ENCODE results near the gene CALN1.
A peak's percentile ranks its signal among the peaks of the same experiment; 100 is the strongest.

Gene CALN1

DNA sequence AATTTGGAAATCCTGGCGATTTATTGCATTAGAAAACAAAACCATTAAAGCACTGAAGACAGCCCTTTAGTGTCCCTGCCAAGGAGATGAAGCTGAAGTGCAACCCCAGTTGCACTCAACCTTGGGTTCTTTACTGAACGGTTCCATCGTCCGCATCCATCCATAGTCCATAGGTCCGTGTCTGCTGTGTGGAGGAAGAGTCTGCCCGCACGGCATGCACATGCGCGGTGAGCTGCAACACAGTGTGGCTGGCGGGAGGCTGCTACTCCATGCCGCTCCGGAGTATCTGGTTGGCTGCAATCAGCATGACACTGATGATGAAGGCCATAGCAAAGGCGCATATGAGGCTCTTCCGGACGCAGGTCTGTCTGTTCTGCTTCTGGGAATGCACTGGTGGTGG is 624.6 kb downstream of the CALN1 start:
- Histone ChIP-seq H3K36me3 (ENCODE audit: insufficient read depth, insufficient read length, low read length) (no peaks in the 10 kb centered on the region), H3K27me3 (ENCODE audit: insufficient read depth, insufficient read length) (peaks cover 6% of the 10 kb centered on the region), H3K9me3 (ENCODE audit: insufficient read depth, low read length) (peaks cover 22% of the 10 kb centered on the region), H3K4me3 (ENCODE audit: insufficient read length, low read depth) (no peak overlapping the region), H3K4me1 (ENCODE audit: insufficient read depth, insufficient read length) (peaks cover 8% of the 10 kb centered on the region), H3K9ac (ENCODE audit: insufficient read length, low read depth) (no peak overlapping the region)
- DNase-seq (ENCODE audit: low read depth, low spot score): no peak
- TF ChIP-seq YY1 (IDR thresholded peaks at IDR 0.05; ENCODE audit: insufficient read depth, insufficient read length): no peak
- no peak for TF ChIP-seq SUZ12 (IDR thresholded peaks at IDR 0.05; ENCODE audit: extremely low read depth, insufficient read depth, insufficient read length)
- TF ChIP-seq ZNF274 (IDR thresholded peaks at IDR 0.05; ENCODE audit: low read depth, low read length): no peak

- DNase-seq (ENCODE audit: low read depth, low spot score): no peak
- H3K27me3 ChIP-seq (ENCODE audit: insufficient read depth, insufficient read length): peaks cover 26% of the 10 kb centered on the region
- peaks cover 27% of the 10 kb centered on the region for H3K9me3 ChIP-seq (ENCODE audit: insufficient read depth, low read length)
- H3K4me1 ChIP-seq (ENCODE audit: insufficient read depth, insufficient read length): peaks cover 12% of the 10 kb centered on the region
- no peak overlapping the region for H3K4me3 ChIP-seq (ENCODE audit: insufficient read length, low read depth)
- H3K9ac ChIP-seq (ENCODE audit: insufficient read length, low read depth): no peak overlapping the region
- no peak for TF ChIP-seq SUZ12 (IDR thresholded peaks at IDR 0.05; ENCODE audit: extremely low read depth, insufficient read depth, insufficient read length)
- no peak for TF ChIP-seq YY1 (IDR thresholded peaks at IDR 0.05; ENCODE audit: insufficient read depth, insufficient read length)
- TF ChIP-seq ZNF274 (IDR thresholded peaks at IDR 0.05; ENCODE audit: low read depth, low read length): no peak
- no peaks in the 10 kb centered on the region for H3K36me3 ChIP-seq (ENCODE audit: insufficient read depth, insufficient read length, low read length)
Measured at GRCh38 chr7:71785216-71785615, 626.9 kb downstream of the CALN1 start.

DNA sequence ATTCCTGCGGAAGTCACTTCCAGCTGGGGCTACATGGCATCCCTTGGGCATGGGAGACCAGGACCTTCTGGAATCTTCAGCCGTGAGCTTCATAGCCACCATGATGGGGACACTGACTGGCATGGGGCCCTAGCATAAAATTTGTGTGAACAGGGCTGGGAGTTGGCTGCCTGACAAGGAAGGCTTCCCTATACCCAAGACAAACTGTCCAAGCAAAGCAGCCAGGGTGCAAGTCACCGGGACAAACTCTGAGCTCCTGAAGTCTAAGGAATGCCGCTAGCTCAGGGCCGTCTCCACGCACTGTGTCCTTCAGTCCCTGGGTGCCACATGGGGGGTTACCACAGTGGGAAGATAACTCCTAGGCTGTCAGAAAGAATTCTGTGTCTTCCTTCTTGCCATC is 627.4 kb downstream of the CALN1 start:
- Histone ChIP-seq H3K9me3 (ENCODE audit: insufficient read depth, low read length) (peaks cover 27% of the 10 kb centered on the region), H3K36me3 (ENCODE audit: insufficient read depth, insufficient read length, low read length) (no peaks in the 10 kb centered on the region), H3K4me1 (ENCODE audit: insufficient read depth, insufficient read length) (peaks cover 12% of the 10 kb centered on the region), H3K9ac (ENCODE audit: insufficient read length, low read depth) (no peak overlapping the region), H3K27me3 (ENCODE audit: insufficient read depth, insufficient read length) (peaks cover 27% of the 10 kb centered on the region), H3K4me3 (ENCODE audit: insufficient read length, low read depth) (no peak overlapping the region)
- DNase-seq (ENCODE audit: low read depth, low spot score): no peak
- TF ChIP-seq SUZ12 (IDR thresholded peaks at IDR 0.05; ENCODE audit: extremely low read depth, insufficient read depth, insufficient read length) (no peak), ZNF274 (IDR thresholded peaks at IDR 0.05; ENCODE audit: low read depth, low read length) (no peak), YY1 (IDR thresholded peaks at IDR 0.05; ENCODE audit: insufficient read depth, insufficient read length) (no peak)

DNA sequence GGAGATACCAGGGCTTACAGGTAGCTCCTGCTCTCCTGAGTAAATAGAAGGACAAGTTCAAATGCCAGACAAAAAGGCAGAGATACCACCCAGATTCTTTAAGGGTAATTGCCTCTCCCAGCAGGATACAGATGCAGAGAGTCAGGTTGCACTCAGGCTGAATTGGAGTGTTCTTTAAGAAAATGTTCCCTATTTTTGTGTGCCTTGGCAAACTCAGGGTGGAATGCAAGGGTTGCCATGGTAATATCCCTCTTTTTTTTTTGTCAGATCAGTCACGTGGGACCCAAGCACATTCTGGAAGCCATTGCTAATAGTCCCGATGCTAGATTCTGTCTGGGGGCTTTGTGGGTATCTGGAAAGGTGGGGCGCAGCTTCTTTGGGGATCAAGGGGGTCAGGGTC is 628.0 kb downstream of the CALN1 start:
- peaks cover 27% of the 10 kb centered on the region for H3K9me3 ChIP-seq (ENCODE audit: insufficient read depth, low read length)

GRCh38 chr7:71783779-71784178 is 628.4 kb downstream of the CALN1 start:
- Histone ChIP-seq H3K27me3 (ENCODE audit: insufficient read depth, insufficient read length) (peaks cover 37% of the 10 kb centered on the region), H3K9ac (ENCODE audit: insufficient read length, low read depth) (no peak overlapping the region), H3K4me3 (ENCODE audit: insufficient read length, low read depth) (no peak overlapping the region), H3K36me3 (ENCODE audit: insufficient read depth, insufficient read length, low read length) (no peaks in the 10 kb centered on the region), H3K9me3 (ENCODE audit: insufficient read depth, low read length) (peaks cover 27% of the 10 kb centered on the region), H3K4me1 (ENCODE audit: insufficient read depth, insufficient read length) (peaks cover 12% of the 10 kb centered on the region)
- DNase-seq (ENCODE audit: low read depth, low spot score): no peak
- TF ChIP-seq SUZ12 (IDR thresholded peaks at IDR 0.05; ENCODE audit: extremely low read depth, insufficient read depth, insufficient read length): no peak
- TF ChIP-seq YY1 (IDR thresholded peaks at IDR 0.05; ENCODE audit: insufficient read depth, insufficient read length): no peak
- TF ChIP-seq ZNF274 (IDR thresholded peaks at IDR 0.05; ENCODE audit: low read depth, low read length): no peak

More for the DNA sequence above, 628.0 kb downstream of the CALN1 start:
- H3K9ac ChIP-seq (ENCODE audit: insufficient read length, low read depth): no peak overlapping the region
- peaks cover 33% of the 10 kb centered on the region for H3K27me3 ChIP-seq (ENCODE audit: insufficient read depth, insufficient read length)
- no peaks in the 10 kb centered on the region for H3K36me3 ChIP-seq (ENCODE audit: insufficient read depth, insufficient read length, low read length)
- H3K4me3 ChIP-seq (ENCODE audit: insufficient read length, low read depth): no peak overlapping the region
- peak; percentile 61 for DNase-seq (ENCODE audit: low read depth, low spot score)
- TF ChIP-seq YY1 (IDR thresholded peaks at IDR 0.05; ENCODE audit: insufficient read depth, insufficient read length): no peak
- peaks cover 12% of the 10 kb centered on the region for H3K4me1 ChIP-seq (ENCODE audit: insufficient read depth, insufficient read length)

DNA sequence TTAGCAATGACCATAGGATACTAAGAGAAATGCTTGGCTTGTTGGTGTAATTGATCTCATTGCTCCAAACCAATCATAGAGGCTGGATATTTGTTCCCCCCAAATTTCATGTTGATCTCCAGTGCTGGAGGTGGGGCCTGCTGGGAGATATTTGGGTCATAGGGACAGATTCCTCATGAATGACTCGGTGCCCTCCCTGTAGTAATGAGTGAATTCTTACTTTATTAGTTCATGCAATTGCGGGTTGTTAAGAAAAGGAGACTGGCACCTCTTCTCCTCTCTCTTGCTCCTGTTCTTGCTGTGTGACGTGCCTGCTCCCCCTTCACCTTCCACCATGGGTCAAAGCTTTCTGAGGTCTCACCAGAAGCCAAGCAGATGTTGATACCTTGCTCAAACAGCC is 630.1 kb downstream of the CALN1 start:
- H3K4me1 ChIP-seq (ENCODE audit: insufficient read depth, insufficient read length): peaks cover 12% of the 10 kb centered on the region
- H3K4me3 ChIP-seq (ENCODE audit: insufficient read length, low read depth): no peak overlapping the region
- DNase-seq (ENCODE audit: low read depth, low spot score): no peak
- H3K9ac ChIP-seq (ENCODE audit: insufficient read length, low read depth): no peak overlapping the region
- no peak for TF ChIP-seq SUZ12 (IDR thresholded peaks at IDR 0.05; ENCODE audit: extremely low read depth, insufficient read depth, insufficient read length)
- no peak for TF ChIP-seq YY1 (IDR thresholded peaks at IDR 0.05; ENCODE audit: insufficient read depth, insufficient read length)
- no peak for TF ChIP-seq ZNF274 (IDR thresholded peaks at IDR 0.05; ENCODE audit: low read depth, low read length)
- H3K27me3 ChIP-seq (ENCODE audit: insufficient read depth, insufficient read length): peaks cover 50% of the 10 kb centered on the region
- H3K36me3 ChIP-seq (ENCODE audit: insufficient read depth, insufficient read length, low read length): no peaks in the 10 kb centered on the region
- H3K9me3 ChIP-seq (ENCODE audit: insufficient read depth, low read length): peaks cover 13% of the 10 kb centered on the region

- Histone ChIP-seq H3K4me3 (ENCODE audit: insufficient read length, low read depth) (no peak overlapping the region), H3K9me3 (ENCODE audit: insufficient read depth, low read length) (peaks cover 5% of the 10 kb centered on the region; the same call in 1 of the 2 replicates), H3K4me1 (ENCODE audit: insufficient read depth, insufficient read length) (peaks cover 12% of the 10 kb centered on the region), H3K9ac (ENCODE audit: insufficient read length, low read depth) (no peak overlapping the region), H3K36me3 (ENCODE audit: insufficient read depth, insufficient read length, low read length) (no peaks in the 10 kb centered on the region), H3K27me3 (ENCODE audit: insufficient read depth, insufficient read length) (peaks cover 50% of the 10 kb centered on the region)
- no peak for TF ChIP-seq YY1 (IDR thresholded peaks at IDR 0.05; ENCODE audit: insufficient read depth, insufficient read length)
- no peak for TF ChIP-seq SUZ12 (IDR thresholded peaks at IDR 0.05; ENCODE audit: extremely low read depth, insufficient read depth, insufficient read length)
- no peak for TF ChIP-seq ZNF274 (IDR thresholded peaks at IDR 0.05; ENCODE audit: low read depth, low read length)
- peak; percentile 46 for DNase-seq (ENCODE audit: low read depth, low spot score)
Measured at GRCh38 chr7:71780282-71780681, 631.9 kb downstream of the CALN1 start.

DNA sequence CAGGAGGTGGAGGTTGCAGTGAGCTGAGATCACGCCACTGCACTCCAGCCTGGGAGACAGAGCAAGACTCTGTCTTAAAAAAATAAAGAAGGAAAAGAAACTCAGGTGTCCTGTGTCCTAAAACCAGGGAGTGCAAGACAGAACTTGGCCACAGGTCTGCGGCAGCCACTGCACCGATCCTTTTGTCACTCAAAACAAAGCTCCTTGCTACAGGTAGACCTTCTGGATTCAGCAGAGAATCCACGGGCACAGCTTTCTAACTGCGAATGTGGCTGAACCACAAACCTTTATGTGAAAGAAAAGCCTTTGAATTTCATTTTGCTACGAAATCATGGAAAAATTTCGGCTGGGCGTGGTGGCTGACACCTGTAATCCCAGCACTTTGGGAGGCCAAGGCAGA is 634.9 kb downstream of the CALN1 start:
- no peak for DNase-seq (ENCODE audit: low read depth, low spot score)
- no peak overlapping the region for H3K4me3 ChIP-seq (ENCODE audit: insufficient read length, low read depth)
- TF ChIP-seq YY1 (IDR thresholded peaks at IDR 0.05; ENCODE audit: insufficient read depth, insufficient read length) (no peak), ZNF274 (IDR thresholded peaks at IDR 0.05; ENCODE audit: low read depth, low read length) (no peak)
- peaks cover 45% of the 10 kb centered on the region for H3K27me3 ChIP-seq (ENCODE audit: insufficient read depth, insufficient read length)
- no peaks in the 10 kb centered on the region for H3K36me3 ChIP-seq (ENCODE audit: insufficient read depth, insufficient read length, low read length)
- H3K9me3 ChIP-seq (ENCODE audit: insufficient read depth, low read length): peaks cover 4% of the 10 kb centered on the region; the same call in 1 of the 2 replicates
- H3K4me1 ChIP-seq (ENCODE audit: insufficient read depth, insufficient read length): peaks cover 4% of the 10 kb centered on the region
- H3K9ac ChIP-seq (ENCODE audit: insufficient read length, low read depth): no peak overlapping the region
